CD1c-positive myeloid dendritic cell (primary cell): ENCODE measurements around the gene CPXM2.

ENCODE experiments used
- DNase-seq: peaks from one replicate; pipeline ENCODE4 v3.0.0-alpha.2; 2016; ENCODE audit errors: extremely low spot score

CPXM2 gene

DNA sequence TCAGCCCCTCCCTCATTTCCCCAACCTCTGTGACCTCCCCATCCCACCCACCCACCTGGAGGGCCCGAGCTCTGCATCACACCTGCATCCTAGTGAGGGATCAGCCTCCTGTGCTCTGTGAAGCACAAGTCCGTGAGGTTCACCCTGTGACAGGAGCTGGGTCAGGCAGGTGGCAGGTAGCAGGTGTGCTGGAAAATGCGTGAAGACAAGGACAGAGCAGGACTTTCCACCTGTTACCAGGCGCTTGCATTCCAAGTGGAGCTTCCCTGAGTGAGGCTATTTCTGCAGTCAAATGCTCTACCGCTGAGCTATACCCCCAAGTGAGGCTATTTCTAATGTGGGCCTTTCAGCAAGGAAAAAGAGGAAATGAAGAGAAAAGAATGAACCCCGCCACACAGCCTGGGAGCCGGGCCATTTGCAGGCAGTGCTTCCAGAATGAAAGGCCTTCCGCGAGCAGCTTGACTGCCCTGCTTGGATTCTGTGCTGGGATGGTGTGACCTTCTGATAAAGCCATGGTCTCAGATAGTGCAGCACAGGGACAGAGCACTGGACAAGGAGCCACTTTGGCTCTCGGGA lies 13.3 kb upstream of the CPXM2 start:
- DNase-seq: no peak

DNA sequence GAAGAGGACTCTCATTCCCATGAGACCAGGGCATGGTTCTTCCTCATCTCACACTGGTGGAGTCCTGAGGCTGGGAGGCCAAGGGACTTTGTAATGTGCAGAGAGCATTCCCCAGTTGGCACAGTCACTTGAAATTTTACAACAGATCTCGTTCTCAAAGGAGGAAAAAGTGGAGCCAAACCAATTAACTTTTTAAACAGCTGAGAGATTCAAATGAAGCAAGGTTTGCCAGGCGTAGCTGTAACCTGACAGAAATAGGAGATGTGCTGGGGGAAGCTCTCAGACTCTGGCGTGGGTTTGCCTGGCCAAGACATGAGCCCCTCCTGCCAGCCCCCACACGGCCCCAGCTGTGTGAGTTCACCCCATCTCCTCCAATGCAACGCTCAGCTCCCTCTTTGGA lies 12.0 kb upstream of the CPXM2 start:
- DNase-seq: no peak

GRCh38 chr10:123901621-123902020 lies 10.0 kb upstream of the CPXM2 start:
- DNase-seq: no peak

GRCh38 chr10:123897146-123897545 lies 5.5 kb upstream of the CPXM2 start:
- DNase-seq: no peak

GRCh38 chr10:123896246-123896927 lies 4.8 kb upstream of the CPXM2 start:
- DNase-seq: no peak

- DNase-seq: no peak
Observed at GRCh38 chr10:123893651-123894050, 2.0 kb upstream of the CPXM2 start.

GRCh38 chr10:123890756-123891143 lies 857 bp downstream of the CPXM2 start:
- no peak for DNase-seq

DNA sequence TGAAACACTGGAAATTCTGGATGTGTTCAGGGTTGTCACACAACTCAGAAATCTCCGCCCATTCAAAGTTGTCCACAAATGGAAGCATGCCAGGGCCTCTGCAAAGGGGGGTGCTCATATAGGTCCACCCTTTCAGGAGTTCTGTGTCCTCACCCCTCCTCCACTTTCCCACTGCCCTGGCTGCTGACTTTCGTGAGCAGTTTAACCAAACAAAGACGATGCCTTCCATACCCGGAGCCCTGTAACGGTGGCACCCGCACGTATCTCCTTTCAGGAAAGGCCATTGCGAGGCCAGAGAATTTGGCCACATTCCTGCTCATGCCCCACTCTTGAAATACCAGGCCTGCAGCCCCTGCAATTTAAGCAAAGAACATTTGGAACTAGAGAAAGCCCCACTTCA lies 1.4 kb downstream of the CPXM2 start:
- DNase-seq: no peak

DNA sequence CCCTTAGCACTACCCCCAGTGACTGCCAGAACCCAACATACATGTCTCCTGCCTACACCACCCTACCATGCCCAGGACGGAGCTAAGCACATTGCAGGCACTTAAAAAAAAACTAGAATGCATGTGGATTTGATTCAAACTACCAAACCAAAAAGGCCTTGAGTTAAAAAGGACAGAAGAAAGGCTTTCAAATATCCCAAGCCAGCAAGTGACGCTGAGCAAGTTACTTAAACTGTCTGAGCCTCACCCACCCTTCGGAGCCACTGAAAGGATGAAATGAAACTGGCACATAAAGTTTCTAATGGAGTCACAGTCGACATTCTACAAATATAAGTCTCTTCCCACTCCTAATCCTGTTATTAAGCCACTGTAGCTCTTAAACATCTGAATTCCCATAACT lies 1.8 kb downstream of the CPXM2 start:
- no peak for DNase-seq

DNA sequence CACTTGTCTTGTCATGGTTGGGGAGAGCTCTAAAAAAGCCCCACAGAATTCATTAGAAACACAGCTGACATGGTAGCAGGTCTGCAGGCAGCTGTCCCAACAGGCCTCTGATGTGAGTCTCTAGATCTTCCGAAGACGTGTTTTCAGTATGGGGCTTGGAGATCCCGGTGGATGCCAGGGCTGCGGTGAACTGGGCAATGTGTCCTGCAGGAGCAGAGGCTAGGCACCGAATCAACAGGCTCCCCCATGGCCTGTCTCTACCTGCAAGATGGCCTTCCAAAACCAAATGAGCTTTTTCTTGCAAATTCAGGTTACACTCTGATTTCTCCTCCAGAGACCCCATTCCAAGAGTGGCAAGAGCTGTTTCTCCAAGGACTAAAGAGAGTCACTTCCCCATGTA lies 2.9 kb downstream of the CPXM2 start:
- no peak for DNase-seq

DNA sequence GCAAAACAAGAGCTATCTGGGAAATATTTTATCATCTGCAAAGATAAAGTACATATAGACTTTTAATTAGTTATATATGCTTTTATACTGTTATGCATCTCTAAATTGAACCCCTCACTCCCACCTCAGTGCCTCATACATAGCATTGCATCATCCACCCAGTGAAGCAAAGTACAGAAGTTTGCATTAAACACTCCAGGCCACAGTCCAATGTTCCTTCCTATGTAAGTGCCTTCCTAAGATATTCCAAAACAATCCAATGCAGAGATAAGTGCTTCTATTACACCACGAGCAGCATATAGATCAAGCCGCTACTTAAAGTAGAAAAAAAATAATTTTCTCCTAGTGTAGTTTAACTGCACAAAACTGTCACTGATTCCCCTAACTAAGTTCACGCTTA lies 3.4 kb downstream of the CPXM2 start:
- no peak for DNase-seq

DNA sequence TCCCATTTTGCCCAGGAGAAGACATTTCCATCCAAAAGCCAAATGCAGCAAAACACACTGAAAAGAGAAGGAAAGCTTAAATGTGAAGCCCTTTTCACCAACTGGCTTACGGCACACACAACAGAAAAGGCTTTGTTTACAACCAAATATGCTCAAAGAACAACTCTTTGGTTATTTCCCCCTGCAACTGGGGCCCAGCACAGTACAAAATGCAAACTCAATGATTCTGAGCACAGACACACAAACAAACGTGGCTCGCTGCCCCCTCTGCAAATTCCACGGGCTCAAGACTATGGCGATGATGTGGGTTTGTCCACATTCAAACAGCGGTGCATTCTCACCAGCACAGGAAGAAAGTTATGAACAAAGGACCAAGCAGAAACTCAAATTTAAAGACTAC lies 5.3 kb downstream of the CPXM2 start:
- no peak for DNase-seq

GRCh38 chr10:123885406-123886170 lies 6.0 kb downstream of the CPXM2 start:
- DNase-seq: no peak

- DNase-seq: no peak
Observed at GRCh38 chr10:123884907-123885381, 6.7 kb downstream of the CPXM2 start.

GRCh38 chr10:123884351-123884906 lies 7.2 kb downstream of the CPXM2 start:
- DNase-seq: no peak

GRCh38 chr10:123883673-123884320 lies 7.8 kb downstream of the CPXM2 start:
- DNase-seq: no peak

GRCh38 chr10:123882681-123883445 lies 8.7 kb downstream of the CPXM2 start:
- DNase-seq: no peak

DNA sequence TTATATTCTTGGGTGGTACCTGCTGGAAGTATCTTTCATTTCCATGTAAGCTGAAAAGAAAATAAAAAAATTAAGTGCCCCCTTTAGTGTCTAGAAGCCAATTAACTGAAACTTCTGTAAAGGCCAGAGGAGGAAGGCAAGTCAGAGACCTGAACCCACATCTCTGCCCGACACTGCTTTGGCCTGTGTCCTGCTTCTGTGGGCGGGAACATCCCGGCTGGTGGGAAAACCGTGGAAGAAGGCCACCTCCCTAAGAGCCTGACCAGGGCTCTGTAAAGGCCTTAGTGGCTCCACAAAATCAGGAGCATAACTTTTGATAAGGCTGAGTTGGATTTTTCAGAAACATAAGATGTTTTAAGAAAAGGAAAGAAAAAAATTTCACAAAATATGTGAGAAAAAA lies 9.4 kb downstream of the CPXM2 start:
- no peak for DNase-seq

DNA sequence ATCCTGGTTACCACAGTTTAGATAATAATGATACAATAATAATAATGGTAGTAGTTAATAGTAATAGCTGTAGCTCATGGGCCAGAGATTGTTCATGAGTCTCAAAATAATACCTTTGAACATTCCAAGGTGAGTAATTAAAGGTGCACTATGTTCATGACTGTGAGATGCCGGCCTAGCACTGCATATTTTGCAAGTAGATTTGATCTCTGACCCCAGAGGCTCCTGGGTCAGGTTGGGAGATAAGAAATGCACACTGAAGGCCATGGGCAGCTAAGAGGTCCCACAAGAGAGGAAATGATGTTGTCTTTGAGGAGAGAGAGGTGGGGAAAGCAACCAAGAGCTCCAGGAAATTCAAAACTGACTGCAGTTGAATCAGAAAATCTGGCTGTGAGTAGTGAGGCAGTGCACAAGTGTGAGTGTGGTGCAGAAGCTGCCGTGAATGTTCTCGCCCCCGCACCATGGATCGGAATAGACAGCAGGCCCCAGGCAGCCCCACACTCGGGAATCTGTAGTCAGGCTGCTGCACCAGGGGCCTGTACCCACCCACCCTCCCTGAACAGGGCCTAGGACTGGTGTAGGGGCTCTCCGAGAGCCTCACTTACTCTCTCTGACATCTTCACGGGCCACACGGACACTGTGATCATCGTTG lies 11.9 kb downstream of the CPXM2 start:
- no peak for DNase-seq

DNA sequence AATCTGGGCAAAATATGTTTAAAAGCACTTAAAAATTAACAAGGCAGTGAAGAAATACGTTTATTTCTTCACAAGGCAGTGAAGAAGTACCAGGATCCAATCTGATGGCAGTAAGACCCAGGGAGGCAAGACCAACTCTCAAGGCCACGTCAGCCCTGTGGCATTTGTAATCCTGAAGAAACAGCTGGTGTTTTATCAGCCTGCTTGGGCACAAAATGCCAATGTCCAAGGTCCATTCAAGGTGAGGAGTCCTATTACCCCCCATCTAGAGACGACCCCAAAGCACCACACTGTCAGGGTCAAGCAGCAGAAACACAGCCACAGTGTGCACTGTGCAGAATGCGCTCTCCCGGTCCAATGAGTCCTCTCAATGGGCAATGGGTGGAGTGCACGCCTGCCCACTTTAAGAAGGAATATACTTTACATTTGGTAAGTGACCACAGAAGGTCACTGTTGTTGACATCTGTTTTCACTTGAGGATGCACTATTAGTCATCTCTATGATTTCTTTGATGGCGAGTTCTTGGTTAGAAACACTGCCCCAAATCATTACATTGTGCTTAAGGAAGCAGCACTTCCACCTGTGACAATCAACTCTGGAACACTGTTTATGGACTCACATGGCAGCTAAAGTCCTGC lies 12.8 kb downstream of the CPXM2 start:
- DNase-seq: no peak
